Measurements from ENCODE around the gene RNF213.

DNA sequence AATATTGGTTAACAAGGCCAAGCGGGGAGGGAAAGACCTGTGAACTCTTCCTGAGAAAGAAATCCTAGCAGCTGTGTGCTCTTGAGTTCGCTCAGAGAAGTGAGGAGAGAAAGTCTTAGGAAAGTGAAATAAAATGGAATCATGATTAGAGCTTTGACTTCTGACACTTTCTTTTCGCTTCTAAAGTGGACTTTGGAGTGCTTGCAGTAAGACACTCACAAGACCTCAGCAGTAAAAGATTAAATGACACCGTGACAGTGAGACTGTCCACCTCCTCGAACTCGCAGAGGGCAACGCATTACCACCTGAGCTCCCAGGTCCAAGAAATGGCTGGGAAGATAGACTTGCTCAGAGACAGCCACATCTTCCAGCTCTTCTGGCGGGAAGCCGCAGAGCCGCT, 71.2 kb downstream of the RNF213 start:
- TF ChIP-seq, protein P1, sequence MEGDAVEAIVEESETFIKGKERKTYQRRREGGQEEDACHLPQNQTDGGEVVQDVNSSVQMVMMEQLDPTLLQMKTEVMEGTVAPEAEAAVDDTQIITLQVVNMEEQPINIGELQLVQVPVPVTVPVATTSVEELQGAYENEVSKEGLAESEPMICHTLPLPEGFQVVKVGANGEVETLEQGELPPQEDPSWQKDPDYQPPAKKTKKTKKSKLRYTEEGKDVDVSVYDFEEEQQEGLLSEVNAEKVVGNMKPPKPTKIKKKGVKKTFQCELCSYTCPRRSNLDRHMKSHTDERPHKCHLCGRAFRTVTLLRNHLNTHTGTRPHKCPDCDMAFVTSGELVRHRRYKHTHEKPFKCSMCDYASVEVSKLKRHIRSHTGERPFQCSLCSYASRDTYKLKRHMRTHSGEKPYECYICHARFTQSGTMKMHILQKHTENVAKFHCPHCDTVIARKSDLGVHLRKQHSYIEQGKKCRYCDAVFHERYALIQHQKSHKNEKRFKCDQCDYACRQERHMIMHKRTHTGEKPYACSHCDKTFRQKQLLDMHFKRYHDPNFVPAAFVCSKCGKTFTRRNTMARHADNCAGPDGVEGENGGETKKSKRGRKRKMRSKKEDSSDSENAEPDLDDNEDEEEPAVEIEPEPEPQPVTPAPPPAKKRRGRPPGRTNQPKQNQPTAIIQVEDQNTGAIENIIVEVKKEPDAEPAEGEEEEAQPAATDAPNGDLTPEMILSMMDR (IDR thresholded peaks at IDR 0.05): no peak
- TF ChIP-seq POLR2A (IDR thresholded peaks at IDR 0.05): no peak

Data from adrenal gland (tissue), 5 donors.